GM13977 (cell line): ENCODE results near the gene RNF141.
A peak's percentile ranks its signal among the peaks of the same experiment; 100 is the strongest.

ENCODE experiments used
- DNase-seq: peaks from one replicate; pipeline ENCODE4 v3.0.0; 2012; ENCODE audit warnings: low spot score
- CTCF ChIP-seq: IDR thresholded peaks from 2 replicates; pipeline ENCODE4 v1.5.1; 2012; ENCODE audit warnings: mild to moderate bottlenecking, control low read depth; ENCODE audit not compliant: insufficient read depth; ENCODE audit errors: extremely low read depth, missing control alignments
- in situ Hi-C: fragments of 300-500 bp; cut with MboI; formaldehyde crosslinking; loops from one replicate; pipeline ENCODE4 v1.12.0; 2022; ENCODE audit warnings: low sequenced_read_pairs, low pct_unique_long_range_greater_than_20kb, mixed read lengths, inconsistent platforms; ENCODE audit not compliant: unreplicated experiment

The RNF141 gene

GRCh38 chr11:10540915-10541560 lies at the start of gene RNF141:
Gene RNF141 (minus strand): TSS chr11:10541187. CDS start chr11:10534158, 7,029 bp downstream.
- DNase-seq: peak; percentile 97
- in situ Hi-C loops: no loop called here

GRCh38 chr11:10590218-10590915 lies 49.4 kb upstream of the RNF141 start:
- no peak for DNase-seq
- in situ Hi-C loops: no loop called here
- no peak for TF ChIP-seq CTCF

More at GRCh38 chr11:10540915-10541560, at the start of gene RNF141:
- peak; percentile 91 for TF ChIP-seq CTCF

GRCh38 chr11:10588904-10589303 lies 47.9 kb upstream of the RNF141 start:
- no peak for DNase-seq
- TF ChIP-seq CTCF: no peak
- in situ Hi-C loops: no loop called here

- DNase-seq: no peak
- in situ Hi-C loops: no loop called here
- TF ChIP-seq CTCF: no peak
Measured at GRCh38 chr11:10587995-10588394, 47.0 kb upstream of the RNF141 start.

GRCh38 chr11:10587388-10587787 lies 46.4 kb upstream of the RNF141 start:
- TF ChIP-seq CTCF: no peak
- in situ Hi-C loops: no loop called here
- DNase-seq: no peak

GRCh38 chr11:10584071-10584501 lies 43.1 kb upstream of the RNF141 start:
- TF ChIP-seq CTCF: no peak
- no peak for DNase-seq
- in situ Hi-C loops: no loop called here
